ENCODE measurements around the gene CEACAM19.
"Not testable (repeated sequence)": the region's sequence is repeated elsewhere in the genome, so short reads cannot be mapped to it uniquely, and the experiment has no call there.

Gene CEACAM19

DNA sequence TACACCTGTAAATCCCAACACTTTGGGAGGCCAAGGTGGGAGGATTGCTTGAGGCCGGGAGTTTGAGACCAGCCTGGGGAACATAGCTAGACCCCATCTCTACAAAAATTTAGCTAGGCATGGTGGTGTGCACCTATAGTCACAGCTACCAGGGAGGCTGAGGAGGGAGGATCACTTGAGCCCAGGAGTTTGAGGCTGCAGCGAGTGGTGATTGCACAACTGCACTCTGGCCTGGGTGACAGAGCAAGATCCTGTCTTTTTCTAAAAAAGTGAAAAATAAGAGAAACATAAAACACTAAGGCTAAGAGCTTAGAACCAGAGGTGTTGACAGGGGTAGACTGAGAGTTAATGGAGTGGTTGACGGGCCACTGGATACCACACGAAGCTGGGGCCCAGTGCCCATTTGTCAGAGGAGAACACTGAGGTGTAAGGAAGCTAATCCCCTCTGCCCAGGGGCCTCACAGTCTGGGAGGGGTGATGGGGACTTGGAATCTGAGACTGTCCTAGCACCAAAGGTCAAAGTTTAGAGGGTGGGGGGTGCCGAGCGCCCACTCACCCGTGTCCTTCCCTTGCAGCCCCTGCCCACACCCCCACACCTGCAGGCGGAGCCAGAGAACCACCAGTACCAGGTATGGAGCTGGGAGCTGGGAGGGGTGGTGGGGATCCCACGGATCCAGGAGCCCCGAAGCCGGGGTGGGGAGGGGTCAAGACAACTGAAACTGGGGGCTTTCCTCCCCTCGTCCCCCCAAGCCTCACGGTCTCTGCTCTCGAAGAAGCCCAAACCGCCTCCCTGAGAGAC is 10.9 kb downstream of the CEACAM19 start:
- Mint-ChIP-seq H3K9me3 (no peaks in the 10 kb centered on the region), H3K4me1 (ENCODE audit: low read depth) (peaks cover 22% of the 10 kb centered on the region), H3K36me3 (ENCODE audit: low read depth) (no peaks in the 10 kb centered on the region), H3K27me3 (peaks cover 11% of the 10 kb centered on the region), H3K4me3 (no peak overlapping the region), H3K27ac (no peak overlapping the region)

DNA sequence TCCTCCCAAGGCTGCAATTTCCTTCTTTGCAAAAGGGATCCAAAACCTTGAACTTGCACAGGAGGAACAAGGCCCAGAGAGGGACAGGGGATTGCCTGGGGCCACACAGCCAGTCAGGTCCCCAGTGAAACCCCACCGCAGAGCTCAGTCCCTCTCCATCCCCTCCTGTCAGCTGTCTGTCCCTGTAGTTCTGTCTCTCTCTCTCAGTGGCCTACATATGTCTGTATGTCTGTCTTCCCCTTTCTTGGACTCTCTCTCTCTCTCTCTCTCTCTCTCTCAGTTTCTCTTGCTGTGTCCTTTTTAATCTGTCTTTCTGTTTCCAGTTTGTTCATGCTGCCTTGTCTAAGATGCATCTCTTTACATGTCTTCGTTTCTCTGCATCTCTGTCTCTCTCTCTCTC is 11.5 kb downstream of the CEACAM19 start:
- Mint-ChIP-seq H3K4me3 (no peak overlapping the region), H3K9me3 (no peaks in the 10 kb centered on the region), H3K27me3 (peaks cover 14% of the 10 kb centered on the region), H3K27ac (no peak overlapping the region), H3K4me1 (ENCODE audit: low read depth) (peaks cover 22% of the 10 kb centered on the region), H3K36me3 (ENCODE audit: low read depth) (no peaks in the 10 kb centered on the region)

DNA sequence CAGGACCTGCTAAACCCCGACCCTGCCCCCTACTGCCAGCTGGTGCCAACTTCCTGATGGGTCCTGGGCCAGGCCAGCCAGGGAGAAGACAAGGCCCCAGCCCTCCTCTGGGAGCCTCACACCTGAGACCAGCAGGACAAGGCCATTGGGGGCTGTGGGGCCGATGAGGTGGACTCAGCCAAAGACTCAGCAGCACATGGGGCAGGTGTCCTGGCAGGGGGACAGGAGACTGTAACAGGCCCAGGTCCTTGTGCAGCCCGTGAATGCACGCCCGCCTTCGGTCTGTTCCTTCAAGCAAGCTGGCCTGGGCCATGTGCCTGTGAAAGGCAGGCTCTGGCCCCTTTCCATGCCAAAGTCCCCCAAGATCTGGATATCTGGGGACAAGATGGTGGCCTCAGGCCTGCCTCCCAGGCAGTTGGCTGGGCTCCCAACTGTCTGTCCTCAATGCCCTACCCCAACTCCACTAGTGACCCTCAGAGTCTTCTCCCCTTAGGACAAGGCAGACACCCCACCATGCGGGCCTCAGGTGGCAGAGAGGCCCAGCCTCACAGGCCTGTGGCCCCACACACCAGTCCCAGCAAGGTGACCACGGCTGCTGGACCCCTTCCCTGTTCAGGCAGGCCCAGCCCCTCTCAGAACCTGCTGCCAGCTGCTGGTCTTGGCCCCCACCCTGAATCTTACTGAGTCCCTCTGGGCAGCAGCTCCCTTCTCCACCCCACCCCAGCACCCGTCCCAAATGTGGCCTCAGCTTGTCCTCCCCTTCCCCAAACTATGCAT is 12.3 kb downstream of the CEACAM19 start:
- peaks cover 16% of the 10 kb centered on the region for H3K27me3 Mint-ChIP-seq
- H3K9me3 Mint-ChIP-seq, result no peaks in the 10 kb centered on the region
- H3K4me1 Mint-ChIP-seq (ENCODE audit: low read depth), result peaks cover 22% of the 10 kb centered on the region
- H3K27ac Mint-ChIP-seq, result no peak overlapping the region
- H3K36me3 Mint-ChIP-seq (ENCODE audit: low read depth), result no peaks in the 10 kb centered on the region
- no peak overlapping the region for H3K4me3 Mint-ChIP-seq

DNA sequence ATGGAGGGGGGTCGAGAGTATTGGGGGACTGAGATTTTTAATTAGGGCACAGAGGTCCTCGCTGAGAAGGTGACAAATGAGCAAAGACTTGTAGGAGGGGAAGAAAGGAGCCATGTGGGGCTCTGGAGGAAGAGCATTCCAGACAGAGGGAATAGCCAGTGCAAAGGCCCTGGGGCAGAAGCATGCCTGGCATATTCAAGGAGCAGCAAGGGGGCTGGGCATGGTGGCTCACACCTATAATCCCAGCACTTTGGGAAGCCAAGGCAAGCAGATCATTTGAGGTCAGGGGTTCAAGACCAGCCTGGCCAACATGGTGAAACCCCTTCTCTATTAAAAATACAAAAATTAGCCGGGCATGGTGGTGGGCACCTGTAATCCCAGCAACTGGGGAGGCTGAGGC is 13.1 kb downstream of the CEACAM19 start:
- H3K36me3 Mint-ChIP-seq (ENCODE audit: low read depth); H3K4me3 Mint-ChIP-seq; H3K27ac Mint-ChIP-seq; H3K9me3 Mint-ChIP-seq: not testable (repeated sequence)
- Mint-ChIP-seq H3K27me3 (peaks cover 16% of the 10 kb centered on the region), H3K4me1 (ENCODE audit: low read depth) (peaks cover 26% of the 10 kb centered on the region)

DNA sequence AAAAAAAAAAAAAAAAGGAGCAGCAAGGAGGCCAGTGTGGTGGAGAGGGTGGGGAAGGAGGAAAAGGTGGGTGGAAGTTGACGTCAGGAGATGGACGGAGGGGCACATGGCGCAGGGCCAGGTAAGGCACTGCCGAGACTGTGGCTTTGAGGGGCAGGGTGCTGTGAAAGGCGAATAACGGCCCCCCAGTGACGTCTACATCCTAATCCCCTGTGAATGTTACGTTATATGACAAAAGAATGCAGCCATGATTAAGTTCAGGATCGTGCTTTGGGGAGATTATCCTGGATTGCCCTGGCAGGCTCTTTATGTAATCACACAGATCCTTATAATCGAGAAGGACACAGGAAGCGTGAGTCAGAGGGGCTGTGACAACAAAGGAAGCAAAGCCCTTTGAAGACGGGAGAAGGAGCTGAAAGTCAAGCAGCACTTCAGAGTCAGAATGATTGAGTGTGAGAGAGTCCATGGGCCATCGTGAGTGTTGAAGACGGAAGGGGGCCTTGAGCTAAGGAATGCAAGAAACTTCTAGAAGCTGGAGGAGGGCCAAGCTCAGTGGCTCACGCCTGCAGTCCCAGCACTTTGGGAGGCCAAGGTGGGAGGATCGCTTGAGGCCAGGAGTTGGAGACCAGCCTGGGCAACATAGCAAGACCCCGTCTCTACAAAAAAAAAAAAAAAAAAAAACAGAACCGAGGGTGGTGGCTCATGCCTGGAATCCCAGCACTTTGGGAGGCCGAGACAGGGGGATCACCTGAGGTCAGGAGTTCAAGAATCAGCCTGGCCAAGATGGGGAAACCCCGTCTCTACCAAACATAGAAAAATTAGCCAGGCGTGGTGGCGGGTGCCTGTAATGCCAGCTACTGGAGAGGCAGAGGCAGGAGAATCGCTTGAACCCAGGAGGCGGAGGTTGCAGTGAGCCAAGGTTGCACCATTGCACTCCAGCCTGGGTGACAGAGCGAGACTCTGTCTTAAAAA is 13.9 kb downstream of the CEACAM19 start:
- Mint-ChIP-seq H3K4me1 (ENCODE audit: low read depth) (peaks cover 26% of the 10 kb centered on the region), H3K27me3 (peaks cover 16% of the 10 kb centered on the region), H3K4me3 (peak overlapping the region; percentile 67), H3K36me3 (ENCODE audit: low read depth) (no peaks in the 10 kb centered on the region), H3K27ac (peak overlapping the region; percentile 71), H3K9me3 (no peaks in the 10 kb centered on the region)

DNA sequence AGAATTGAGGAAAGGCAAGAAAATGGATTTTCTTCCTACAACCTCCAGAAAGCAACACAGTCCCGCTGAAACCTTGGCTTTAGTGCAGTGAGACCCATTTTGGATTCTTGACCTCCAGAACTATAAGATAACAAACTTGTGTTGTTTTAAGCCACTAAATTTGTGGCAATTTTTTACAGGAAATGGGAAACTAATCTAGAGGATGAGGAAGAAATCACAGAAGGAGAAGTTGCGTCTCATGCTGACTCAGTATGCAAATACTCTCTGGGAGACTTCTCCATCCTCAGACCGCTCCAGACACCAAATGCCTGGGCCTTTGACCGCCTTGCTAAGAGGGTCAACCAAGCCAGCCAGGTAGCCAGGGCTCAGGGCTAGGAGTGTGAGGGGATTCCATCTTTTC is 14.6 kb downstream of the CEACAM19 start:
- Mint-ChIP-seq H3K27ac (no peak overlapping the region), H3K36me3 (ENCODE audit: low read depth) (no peaks in the 10 kb centered on the region), H3K9me3 (no peaks in the 10 kb centered on the region), H3K27me3 (peaks cover 16% of the 10 kb centered on the region), H3K4me1 (ENCODE audit: low read depth) (peaks cover 26% of the 10 kb centered on the region), H3K4me3 (no peak overlapping the region)

DNA sequence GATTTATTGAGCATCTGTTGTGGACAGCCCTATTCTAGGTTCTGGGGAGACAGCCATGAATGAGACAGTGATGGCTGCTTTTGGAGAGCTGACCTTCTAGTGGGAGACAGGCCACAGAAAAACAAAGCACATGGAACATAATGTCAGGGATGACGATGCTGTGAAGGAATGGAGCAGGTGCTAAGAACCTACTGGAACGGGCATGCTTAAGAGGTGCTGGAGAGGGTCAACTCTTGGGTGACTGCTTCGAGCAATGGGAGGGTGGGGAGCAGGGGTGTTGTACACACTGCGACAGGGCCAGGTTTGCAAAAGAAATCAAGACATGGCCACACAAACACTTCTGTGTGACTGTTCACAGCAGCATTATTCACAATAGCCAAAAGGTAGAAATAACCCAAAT is 15.6 kb downstream of the CEACAM19 start:
- no peak overlapping the region for H3K27ac Mint-ChIP-seq
- H3K4me1 Mint-ChIP-seq (ENCODE audit: low read depth), result peaks cover 31% of the 10 kb centered on the region
- H3K27me3 Mint-ChIP-seq, result peaks cover 16% of the 10 kb centered on the region
- no peak overlapping the region for H3K4me3 Mint-ChIP-seq
- H3K9me3 Mint-ChIP-seq, result no peaks in the 10 kb centered on the region
- H3K36me3 Mint-ChIP-seq (ENCODE audit: low read depth), result no peaks in the 10 kb centered on the region

DNA sequence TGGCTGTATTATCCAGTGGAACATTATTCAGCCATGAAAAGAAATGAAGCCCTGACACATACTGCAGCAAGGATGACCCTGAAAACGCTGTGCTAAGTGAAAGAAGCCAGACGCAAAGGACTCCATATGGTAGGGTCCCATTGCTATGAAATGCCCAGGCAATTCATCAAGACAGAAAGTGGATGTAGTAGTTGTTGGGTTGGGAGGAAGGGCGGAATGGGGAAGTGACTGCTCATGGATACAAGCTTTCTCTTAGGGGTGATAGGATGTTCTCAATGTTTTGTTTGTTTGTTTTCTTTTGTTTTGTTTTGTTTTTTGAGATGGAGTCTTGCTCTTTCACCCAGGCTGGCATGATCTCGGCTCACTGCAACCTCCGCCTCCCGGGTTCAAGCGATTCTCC is 16.6 kb downstream of the CEACAM19 start:
- H3K27me3 Mint-ChIP-seq, result peaks cover 16% of the 10 kb centered on the region
- no peak overlapping the region for H3K27ac Mint-ChIP-seq
- no peaks in the 10 kb centered on the region for H3K9me3 Mint-ChIP-seq
- H3K36me3 Mint-ChIP-seq (ENCODE audit: low read depth), result no peaks in the 10 kb centered on the region
- peaks cover 41% of the 10 kb centered on the region for H3K4me1 Mint-ChIP-seq (ENCODE audit: low read depth)
- H3K4me3 Mint-ChIP-seq, result no peak overlapping the region

DNA sequence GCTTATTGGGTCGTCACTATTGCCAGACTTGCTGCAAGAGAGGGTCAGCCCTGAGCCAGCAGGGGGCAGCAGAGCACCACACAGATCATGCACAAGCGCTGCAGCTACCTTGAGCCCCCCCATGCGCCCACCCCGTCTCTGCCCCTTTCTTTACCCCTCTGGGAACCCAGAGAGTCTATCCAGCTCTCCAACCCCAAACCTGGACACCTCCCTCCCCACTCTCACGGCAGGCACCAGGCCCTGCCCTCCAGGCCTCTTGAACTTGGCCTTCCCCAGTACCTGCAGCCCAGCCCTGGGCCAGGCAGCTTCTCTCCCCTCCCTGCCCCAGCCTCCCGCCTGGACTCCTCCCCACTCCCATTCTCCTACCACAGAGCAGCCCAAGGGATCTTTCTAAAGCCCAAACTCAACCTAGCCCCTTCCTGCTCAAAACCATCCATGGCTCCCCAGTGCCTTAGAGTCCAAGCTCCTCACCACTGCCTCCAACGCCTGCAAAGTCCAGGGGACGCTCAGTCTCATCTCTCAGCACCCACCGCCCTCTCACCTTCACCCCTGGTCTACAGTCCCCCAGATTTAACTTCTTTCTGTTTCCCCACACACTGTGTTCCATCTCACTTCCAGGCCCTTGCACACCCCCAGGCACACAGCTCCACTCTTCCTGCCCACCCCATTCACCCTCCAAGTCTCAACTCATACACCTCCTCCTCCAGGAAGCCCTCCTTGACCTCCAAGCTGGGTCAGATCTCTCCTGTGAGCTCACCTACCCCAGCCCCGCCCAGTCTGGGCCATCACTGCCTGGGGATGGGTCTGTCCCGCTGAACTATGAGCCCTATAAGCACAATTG is 18.2 kb downstream of the CEACAM19 start:
- peaks cover 16% of the 10 kb centered on the region for H3K27me3 Mint-ChIP-seq
- H3K4me3 Mint-ChIP-seq, result no peak overlapping the region
- H3K9me3 Mint-ChIP-seq, result no peaks in the 10 kb centered on the region
- H3K36me3 Mint-ChIP-seq (ENCODE audit: low read depth), result no peaks in the 10 kb centered on the region
- H3K27ac Mint-ChIP-seq, result no peak overlapping the region
- H3K4me1 Mint-ChIP-seq (ENCODE audit: low read depth), result peaks cover 43% of the 10 kb centered on the region

DNA sequence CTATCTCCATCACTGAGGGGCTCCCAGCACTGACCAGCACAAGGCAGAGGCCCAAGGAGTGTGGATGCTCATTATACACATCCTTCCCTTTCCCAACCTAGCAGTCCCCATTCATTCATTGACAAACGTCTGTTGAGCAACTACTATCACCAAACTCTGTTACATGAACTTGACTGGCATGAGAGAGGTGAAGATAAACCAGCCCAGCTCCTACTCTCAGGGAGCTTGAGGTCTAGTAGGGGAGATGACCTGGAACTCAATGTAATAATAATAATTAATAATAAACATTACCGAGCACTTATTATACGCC is 18.8 kb downstream of the CEACAM19 start:
- no peaks in the 10 kb centered on the region for H3K36me3 Mint-ChIP-seq (ENCODE audit: low read depth)
- H3K4me3 Mint-ChIP-seq, result no peak overlapping the region
- peaks cover 38% of the 10 kb centered on the region for H3K4me1 Mint-ChIP-seq (ENCODE audit: low read depth)
- no peaks in the 10 kb centered on the region for H3K9me3 Mint-ChIP-seq
- peaks cover 14% of the 10 kb centered on the region for H3K27me3 Mint-ChIP-seq
- H3K27ac Mint-ChIP-seq, result no peak overlapping the region

DNA sequence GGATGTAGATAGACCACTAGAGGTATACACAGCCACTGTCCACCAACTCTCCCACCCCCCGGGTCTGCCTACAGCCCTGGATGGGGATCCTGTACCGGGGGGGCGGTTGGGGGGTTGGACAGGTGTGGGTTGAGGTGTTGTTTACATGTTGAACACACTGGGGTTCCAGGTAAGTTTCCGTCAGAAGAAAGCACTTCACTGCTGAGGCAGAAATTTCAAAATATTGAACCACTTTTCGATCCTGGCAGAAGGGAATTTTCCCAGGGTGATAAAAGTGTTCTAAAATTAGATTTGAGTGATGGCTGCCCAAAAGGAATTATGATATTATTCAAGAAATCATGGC is 21.1 kb downstream of the CEACAM19 start:
- Mint-ChIP-seq H3K36me3 (ENCODE audit: low read depth) (no peaks in the 10 kb centered on the region), H3K27ac (peak overlapping the region; percentile 66), H3K9me3 (no peaks in the 10 kb centered on the region), H3K4me1 (ENCODE audit: low read depth) (peaks cover 27% of the 10 kb centered on the region), H3K4me3 (peak overlapping the region; percentile 47), H3K27me3 (peaks cover 11% of the 10 kb centered on the region)

DNA sequence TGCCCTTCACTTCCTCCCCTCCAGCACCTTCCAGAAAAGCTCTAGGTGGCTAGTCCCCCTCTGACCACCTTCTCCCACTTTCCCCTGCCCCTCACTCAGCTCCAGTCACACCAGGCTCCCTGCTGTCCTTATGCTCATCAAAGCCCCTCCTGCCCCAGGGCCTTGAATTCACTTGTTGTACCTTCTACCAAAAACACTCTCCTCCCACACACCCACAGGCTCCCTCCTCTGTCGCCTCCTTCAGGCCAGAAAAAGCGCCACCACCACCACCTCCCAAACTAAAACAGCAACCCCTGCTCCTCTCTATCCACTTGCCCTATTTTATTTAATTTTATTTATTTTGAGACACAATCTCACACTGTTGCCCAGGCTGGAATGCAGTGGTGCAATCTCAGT is 22.9 kb downstream of the CEACAM19 start:
- H3K27ac Mint-ChIP-seq, result peak overlapping the region; percentile 14
- peaks cover 6% of the 10 kb centered on the region for H3K27me3 Mint-ChIP-seq
- H3K4me3 Mint-ChIP-seq, result no peak overlapping the region
- H3K4me1 Mint-ChIP-seq (ENCODE audit: low read depth), result peaks cover 25% of the 10 kb centered on the region
- H3K36me3 Mint-ChIP-seq (ENCODE audit: low read depth), result no peaks in the 10 kb centered on the region
- H3K9me3 Mint-ChIP-seq, result no peaks in the 10 kb centered on the region

DNA sequence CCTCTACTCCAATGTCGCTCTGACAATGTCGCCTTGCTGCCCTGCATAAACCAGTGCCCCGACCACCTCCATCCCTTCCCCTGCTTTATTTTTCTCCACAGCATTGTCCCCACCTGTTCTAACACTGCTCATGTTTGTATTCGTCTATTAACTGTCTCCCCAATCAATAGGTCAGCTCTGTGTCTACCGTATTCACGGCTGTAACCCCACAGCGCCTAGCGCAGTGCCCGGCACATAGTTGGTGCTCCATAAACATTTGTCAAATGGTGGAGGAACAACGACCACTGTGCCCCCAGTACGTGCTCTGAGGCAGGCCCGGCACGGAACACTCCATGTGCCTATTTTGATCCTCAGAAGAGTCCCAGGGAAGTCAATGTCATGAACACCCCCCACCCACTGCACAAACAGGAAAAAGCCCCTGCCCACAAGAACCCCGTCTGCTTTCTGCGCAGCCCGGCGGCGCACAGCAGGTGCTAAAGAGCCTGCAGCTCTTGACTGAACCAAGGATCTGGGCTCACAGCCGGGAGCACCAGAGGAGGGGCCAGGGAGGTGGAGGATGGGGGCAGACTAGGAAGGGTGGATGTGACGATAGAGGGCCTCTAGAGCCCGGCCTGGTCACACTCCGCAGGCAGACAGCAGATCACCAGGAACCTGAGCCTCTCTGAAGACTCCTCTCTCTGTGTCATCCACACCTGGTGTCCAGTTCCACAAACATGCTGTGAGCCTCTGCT is 25.8 kb downstream of the CEACAM19 start:
- Mint-ChIP-seq H3K4me1 (ENCODE audit: low read depth) (peaks cover 16% of the 10 kb centered on the region), H3K4me3 (no peak overlapping the region), H3K9me3 (no peaks in the 10 kb centered on the region), H3K27ac (no peak overlapping the region), H3K36me3 (ENCODE audit: low read depth) (no peaks in the 10 kb centered on the region), H3K27me3 (peaks cover 6% of the 10 kb centered on the region)

DNA sequence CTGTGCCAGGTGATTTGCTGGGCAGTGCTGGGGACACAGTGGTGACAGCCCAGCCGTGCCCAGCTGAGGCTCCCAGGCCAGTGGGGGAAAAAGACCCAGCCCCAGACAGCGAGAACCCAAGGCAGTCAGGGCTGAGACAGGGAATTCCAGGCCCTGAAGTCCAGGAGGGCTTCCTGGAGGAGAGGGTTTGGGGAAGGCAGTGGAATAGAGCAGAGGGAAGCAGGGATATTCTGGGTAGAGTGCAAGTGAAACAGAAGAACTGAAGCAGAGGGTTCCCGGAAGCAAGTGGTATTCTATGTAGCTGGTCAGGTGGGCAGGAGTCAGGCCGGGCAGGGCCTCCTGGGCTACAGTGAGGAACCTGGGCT is 26.4 kb downstream of the CEACAM19 start:
- Mint-ChIP-seq H3K4me1 (ENCODE audit: low read depth) (peaks cover 10% of the 10 kb centered on the region), H3K27ac (no peak overlapping the region), H3K36me3 (ENCODE audit: low read depth) (no peaks in the 10 kb centered on the region), H3K4me3 (no peak overlapping the region), H3K27me3 (peaks cover 6% of the 10 kb centered on the region), H3K9me3 (no peaks in the 10 kb centered on the region)

Data from stimulated activated naive CD8-positive, alpha-beta T cell treated with anti-CD3 and anti-CD28 coated beads, Interleukin-15, Interleukin-2, amounts not matched to agents 100 ng/mL and 50 ng/mL, for 24 hours (primary cell).